ENCODE results near the gene C1orf105.
"Not testable (repeated sequence)": the region's sequence is repeated elsewhere in the genome, so short reads cannot be mapped to it uniquely, and the experiment has no call there.

The C1orf105 gene

GRCh38 chr1:172489847-172490246, 69.4 kb downstream of the C1orf105 start:
- DNase-seq (ENCODE audit: low spot score) = no peak

GRCh38 chr1:172492421-172492820, 71.9 kb downstream of the C1orf105 start:
- DNase-seq (ENCODE audit: low spot score) = no peak

- DNase-seq (ENCODE audit: low spot score) = no peak
These were observed 73.7 kb downstream of the C1orf105 start for GRCh38 chr1:172494166-172494565.

GRCh38 chr1:172496127-172496526, 75.6 kb downstream of the C1orf105 start:
- DNase-seq (ENCODE audit: low spot score) = not testable (repeated sequence)

- no peak for DNase-seq (ENCODE audit: low spot score)
These were observed 76.2 kb downstream of the C1orf105 start for GRCh38 chr1:172496678-172497077.

GRCh38 chr1:172497230-172497629, 76.7 kb downstream of the C1orf105 start:
- DNase-seq (ENCODE audit: low spot score) = no peak

GRCh38 chr1:172498857-172499256, 78.4 kb downstream of the C1orf105 start:
- DNase-seq (ENCODE audit: low spot score) = no peak

- no peak for DNase-seq (ENCODE audit: low spot score)
These were observed 79.2 kb downstream of the C1orf105 start for GRCh38 chr1:172499636-172500141.

- no peak for DNase-seq (ENCODE audit: low spot score)
These were observed 79.7 kb downstream of the C1orf105 start for GRCh38 chr1:172500207-172500606.

GRCh38 chr1:172507741-172508140, 87.3 kb downstream of the C1orf105 start:
- DNase-seq (ENCODE audit: low spot score) = no peak

- DNase-seq (ENCODE audit: low spot score) = no peak
These were observed 90.0 kb downstream of the C1orf105 start for GRCh38 chr1:172510479-172510878.

- DNase-seq (ENCODE audit: low spot score) = no peak
These were observed 92.1 kb downstream of the C1orf105 start for GRCh38 chr1:172512591-172512990.

GRCh38 chr1:172513479-172513878, 93.0 kb downstream of the C1orf105 start:
- no peak for DNase-seq (ENCODE audit: low spot score)

GRCh38 chr1:172514108-172514507, 93.6 kb downstream of the C1orf105 start:
- DNase-seq (ENCODE audit: low spot score) = no peak

GRCh38 chr1:172515436-172515835, 95.0 kb downstream of the C1orf105 start:
- no peak for DNase-seq (ENCODE audit: low spot score)

GRCh38 chr1:172515927-172516326, 95.4 kb downstream of the C1orf105 start:
- DNase-seq (ENCODE audit: low spot score) = no peak

GRCh38 chr1:172517081-172517480, 96.6 kb downstream of the C1orf105 start:
- no peak for DNase-seq (ENCODE audit: low spot score)

- DNase-seq (ENCODE audit: low spot score) = no peak
These were observed 97.1 kb downstream of the C1orf105 start for GRCh38 chr1:172517545-172517944.

Measured in germinal center (tissue), 1 donor.